Sigmoid colon (tissue), 6 donors: ENCODE measurements around the gene TARP.

ENCODE experiments used
- DNase-seq: peaks from one replicate; pipeline ENCODE4 v3.0.0-alpha.2; 2019
- H3K27ac ChIP-seq, 4 donors: fragments of 200-600 bp; sonication (generic); one replicate each; pipeline ENCODE4 v1.5.1; 2016 to 2019; ENCODE audit warnings: mild to moderate bottlenecking in 1 of 4
- H3K27me3 ChIP-seq, 3 donors: fragments of 200-600 bp; sonication (generic); one replicate each; pipeline ENCODE4 v1.5.1; 2019; ENCODE audit warnings: mild to moderate bottlenecking in 1 of 3
- H3K36me3 ChIP-seq, 4 donors: fragments of 200-600 bp; sonication (generic); one replicate each; pipeline ENCODE4 v1.5.1; 2016 to 2019
- H3K4me1 ChIP-seq, 4 donors: fragments of 200-600 bp; sonication (generic); one replicate each; pipeline ENCODE4 v1.5.1; 2017 to 2019
- H3K4me3 ChIP-seq, 4 donors: fragments of 200-600 bp; sonication (generic); one replicate each; pipeline ENCODE4 v1.5.1; 2017 to 2019; ENCODE audit warnings: mild to moderate bottlenecking in 2 of 4, moderate library complexity in 1 of 4
- H3K9me3 ChIP-seq, 4 donors: fragments of 200-600 bp in 3 of 4; sonication (generic) in 3 of 4; one replicate each; pipeline versions ENCODE4 v1.5.1 to v1.6.1; 2013 to 2019
- EP300 ChIP-seq, 4 donors: sonication (generic); formaldehyde crosslinking; IDR thresholded peaks; one replicate each; pipeline ENCODE4 v1.6.1; 2017; ENCODE audit warnings: antibody characterized with exemption in 4 of 4
- POLR2A ChIP-seq, 2 donors: fragments of 450-650 bp; IDR thresholded peaks; one replicate each; pipeline ENCODE4 v1.6.1; 2016; ENCODE audit warnings: antibody characterized with exemption in 2 of 2, mild to moderate bottlenecking in 2 of 2, moderate library complexity in 2 of 2
- POLR2AphosphoS5 ChIP-seq, 4 donors: sonication (generic); formaldehyde crosslinking; IDR thresholded peaks; one replicate each; pipeline ENCODE4 v1.6.1; 2017; ENCODE audit warnings: antibody characterized with exemption in 4 of 4
- WGBS, 2 donors: extraction: QIAGEN DNeasy Blood & Tissue Kit; methylation state at CpG; one replicate each; pipeline ENCODE4 v1.1.7; 2013; 5-methylcytosine and 5-hydroxymethylcytosine counted together
- intact Hi-C: fragments of 100-400 bp; cut with DNase I; formaldehyde crosslinking; loops from one replicate; pipeline ENCODE4 v1.15.1; 2023
- TF ChIP-seq, protein P1 (sequence below), 4 experiments: fragments of 450-650 bp in 3 of 4; fragments of 200-600 bp in 1 of 4; IDR thresholded peaks; one replicate each; pipeline ENCODE4 v1.5.1; 2016 to 2019; ENCODE audit warnings: antibody characterized with exemption in 4 of 4, mild to moderate bottlenecking in 3 of 4, moderate library complexity in 2 of 4
- donor health status: healthy with polysubstance abuse.
- donor health status: healthy.

Gene TARP

DNA sequence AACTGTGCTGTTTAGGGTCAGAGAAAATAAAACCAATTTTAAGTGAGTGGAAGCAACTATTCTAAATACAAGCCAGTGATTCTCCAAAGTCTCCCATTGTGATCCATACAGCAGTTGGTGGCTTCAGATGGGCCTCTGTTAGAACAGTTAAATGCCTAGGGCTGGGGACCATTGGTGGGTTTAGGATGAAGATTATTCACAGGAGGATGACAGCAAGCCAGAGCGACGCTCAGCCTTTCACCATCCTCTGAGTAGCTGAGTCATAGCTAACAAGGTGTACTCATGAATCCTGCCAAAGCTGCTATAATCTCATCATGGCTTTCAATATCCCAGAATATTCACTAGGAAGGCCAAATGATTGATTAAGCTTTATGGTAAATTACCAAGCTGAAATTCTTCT lies 55.8 kb downstream of the TARP start:
- Histone ChIP-seq H3K4me1 (peaks cover 0 to 17% (median 16%) of the 10 kb centered on the region in 4 donors), H3K27ac (no peak overlapping the region), H3K4me3 (no peak overlapping the region), H3K27me3 (no peaks in the 10 kb centered on the region), H3K9me3 (no peaks in the 10 kb centered on the region), H3K36me3 (peaks cover 14 to 48% (median 23%) of the 10 kb centered on the region in 4 donors)
- intact Hi-C loops: no loop called here
- no peak for DNase-seq
- WGBS, 2 donors: 80 to 93% methylated on average over 2 of the region's 2 CpGs
- TF ChIP-seq POLR2A (IDR thresholded peaks at IDR 0.05): no peak
- no peak for TF ChIP-seq POLR2AphosphoS5 (IDR thresholded peaks at IDR 0.05)
- TF ChIP-seq, protein P1, sequence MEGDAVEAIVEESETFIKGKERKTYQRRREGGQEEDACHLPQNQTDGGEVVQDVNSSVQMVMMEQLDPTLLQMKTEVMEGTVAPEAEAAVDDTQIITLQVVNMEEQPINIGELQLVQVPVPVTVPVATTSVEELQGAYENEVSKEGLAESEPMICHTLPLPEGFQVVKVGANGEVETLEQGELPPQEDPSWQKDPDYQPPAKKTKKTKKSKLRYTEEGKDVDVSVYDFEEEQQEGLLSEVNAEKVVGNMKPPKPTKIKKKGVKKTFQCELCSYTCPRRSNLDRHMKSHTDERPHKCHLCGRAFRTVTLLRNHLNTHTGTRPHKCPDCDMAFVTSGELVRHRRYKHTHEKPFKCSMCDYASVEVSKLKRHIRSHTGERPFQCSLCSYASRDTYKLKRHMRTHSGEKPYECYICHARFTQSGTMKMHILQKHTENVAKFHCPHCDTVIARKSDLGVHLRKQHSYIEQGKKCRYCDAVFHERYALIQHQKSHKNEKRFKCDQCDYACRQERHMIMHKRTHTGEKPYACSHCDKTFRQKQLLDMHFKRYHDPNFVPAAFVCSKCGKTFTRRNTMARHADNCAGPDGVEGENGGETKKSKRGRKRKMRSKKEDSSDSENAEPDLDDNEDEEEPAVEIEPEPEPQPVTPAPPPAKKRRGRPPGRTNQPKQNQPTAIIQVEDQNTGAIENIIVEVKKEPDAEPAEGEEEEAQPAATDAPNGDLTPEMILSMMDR (IDR thresholded peaks at IDR 0.05): no peak
- TF ChIP-seq EP300 (IDR thresholded peaks at IDR 0.05): no peak

DNA sequence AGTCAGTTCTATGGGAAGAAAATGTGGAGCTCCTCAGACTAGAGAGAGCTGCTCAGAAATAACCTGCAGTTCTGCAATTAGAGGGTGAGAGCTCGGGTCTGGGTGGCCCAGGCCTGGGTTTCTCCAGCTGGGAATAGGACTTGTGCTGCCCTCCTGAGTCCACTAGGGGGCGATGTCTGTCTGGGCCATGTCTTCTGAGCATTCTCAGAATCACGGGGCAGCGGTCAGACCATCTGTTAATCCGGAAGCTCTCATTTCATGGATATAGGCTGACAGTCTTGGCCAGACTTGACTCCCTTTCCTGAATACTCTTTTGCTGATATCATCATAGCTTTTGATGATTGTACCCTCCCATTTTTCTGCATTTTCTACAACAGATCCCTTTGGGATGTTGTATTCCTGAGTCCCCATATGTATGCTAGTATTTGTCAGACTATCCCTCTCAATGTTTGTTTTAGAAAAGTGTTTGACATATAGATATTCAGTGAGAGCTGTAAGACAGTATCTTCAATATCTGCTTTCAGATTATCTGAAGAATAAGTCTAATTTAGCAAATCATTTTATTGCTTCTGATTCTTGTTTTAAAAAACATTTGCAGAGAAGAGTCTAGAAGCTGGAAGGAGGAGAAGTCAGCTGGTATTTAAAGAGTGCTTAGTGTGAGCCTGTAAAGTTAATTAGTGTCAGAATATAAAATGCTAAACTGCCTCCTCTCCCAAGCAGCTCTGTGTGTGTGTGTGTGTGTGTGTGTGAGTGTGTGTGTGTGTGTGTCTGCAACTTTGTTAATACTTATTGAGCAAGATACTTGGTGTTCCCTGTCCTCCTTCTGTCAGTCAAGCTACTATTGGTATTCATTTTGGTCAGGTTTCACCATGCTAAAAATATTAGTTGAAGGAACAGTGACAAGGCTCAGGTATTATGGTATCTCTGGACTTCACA lies 57.4 kb downstream of the TARP start:
- Histone ChIP-seq H3K36me3 (peaks cover 11 to 48% (median 23%) of the 10 kb centered on the region in 4 donors), H3K27me3 (no peaks in the 10 kb centered on the region), H3K27ac (peak overlapping the region in 1 of 4 donors; percentile 10), H3K4me1 (peaks cover 0 to 26% (median 19%) of the 10 kb centered on the region in 4 donors), H3K9me3 (no peaks in the 10 kb centered on the region), H3K4me3 (no peak overlapping the region)
- 3 to 5% methylated on average over 5 of the region's 5 CpGs for WGBS, 2 donors
- intact Hi-C loops: loop anchor here (2.0 kb wide), 1 partner anchor 37 kb away; the partner anchor contains the start of gene STARD3NL
- peak; percentile 89 for DNase-seq
- TF ChIP-seq POLR2AphosphoS5 (IDR thresholded peaks at IDR 0.05) (peak in 1 of 4 donors; percentile 24), EP300 (IDR thresholded peaks at IDR 0.05) (no peak), POLR2A (IDR thresholded peaks at IDR 0.05) (no peak)
- TF ChIP-seq, protein P1 (IDR thresholded peaks at IDR 0.05): peak; percentile 44 to 86 (median 76)

DNA sequence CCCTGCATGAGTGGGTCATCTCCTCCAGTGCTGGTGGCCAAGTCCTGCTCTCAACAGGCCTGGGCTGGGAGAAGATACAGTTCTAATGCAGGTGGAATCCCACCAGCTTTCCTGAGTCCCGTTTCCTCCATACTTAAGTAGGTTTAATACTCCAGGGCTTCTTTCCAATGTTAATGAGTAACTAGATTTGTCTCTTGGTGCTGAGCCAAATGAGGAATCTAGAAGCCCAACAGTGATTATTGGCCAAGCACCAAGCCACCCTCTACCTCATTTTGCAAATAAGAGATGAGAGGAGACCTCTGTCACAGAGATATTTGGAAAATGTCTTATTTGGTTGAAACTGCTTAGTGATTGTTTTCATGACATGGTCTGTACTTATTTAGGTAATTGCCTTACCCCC lies 58.3 kb downstream of the TARP start:
- H3K4me3 ChIP-seq: no peak overlapping the region
- no peak overlapping the region for H3K27ac ChIP-seq
- 11 to 48% methylated on average over 1 of the region's 1 CpG for WGBS, 2 donors
- no peaks in the 10 kb centered on the region for H3K27me3 ChIP-seq
- no peaks in the 10 kb centered on the region for H3K9me3 ChIP-seq
- no peak for DNase-seq
- H3K36me3 ChIP-seq: peaks cover 11 to 42% (median 18%) of the 10 kb centered on the region in 4 donors
- H3K4me1 ChIP-seq: peaks cover 0 to 26% (median 20%) of the 10 kb centered on the region in 4 donors
- intact Hi-C loops: loop anchor here (2.0 kb wide), 1 partner anchor 36 kb away; the partner anchor contains the start of gene STARD3NL
- TF ChIP-seq POLR2A (IDR thresholded peaks at IDR 0.05): no peak
- no peak for TF ChIP-seq POLR2AphosphoS5 (IDR thresholded peaks at IDR 0.05)
- TF ChIP-seq, protein P1 (IDR thresholded peaks at IDR 0.05): no peak
- no peak for TF ChIP-seq EP300 (IDR thresholded peaks at IDR 0.05)

DNA sequence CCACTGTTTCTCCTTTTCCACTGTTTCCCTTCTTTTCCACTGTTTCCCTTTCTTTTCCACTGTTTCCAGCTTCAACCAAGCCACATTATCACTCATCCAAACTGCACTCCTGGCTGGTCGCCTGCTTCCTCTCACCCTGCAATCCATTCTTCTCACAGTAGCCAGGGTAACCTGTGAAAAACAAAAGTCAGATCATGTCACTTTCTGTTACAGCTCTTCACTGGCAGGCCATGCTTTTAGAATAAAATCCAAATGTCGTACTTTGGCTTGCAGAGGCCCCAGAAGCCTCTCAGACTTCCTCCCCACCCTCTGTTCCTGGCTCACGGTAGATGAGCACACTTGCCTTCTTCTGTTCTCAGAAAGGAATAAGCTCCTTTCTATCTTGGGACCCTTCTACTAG lies 61.5 kb downstream of the TARP start:
- intact Hi-C loops: no loop called here
- Histone ChIP-seq H3K27ac (peak overlapping the region; percentile 23 to 33 (median 30)), H3K9me3 (no peaks in the 10 kb centered on the region), H3K36me3 (peaks cover 0 to 34% (median 5%) of the 10 kb centered on the region in 4 donors), H3K4me3 (no peak overlapping the region), H3K27me3 (no peaks in the 10 kb centered on the region), H3K4me1 (peaks cover 0 to 26% (median 20%) of the 10 kb centered on the region in 4 donors)
- WGBS, 2 donors: 68 to 86% methylated on average over 3 of the region's 3 CpGs
- peak; percentile 79 for DNase-seq
- no peak for TF ChIP-seq POLR2AphosphoS5 (IDR thresholded peaks at IDR 0.05)
- TF ChIP-seq, protein P1 (IDR thresholded peaks at IDR 0.05): no peak
